GM10266 (cell line): Measurements from ENCODE around the gene EXOC6B.

Source experiments
- DNase-seq: peaks from one replicate; pipeline ENCODE4 v3.0.0; 2012; ENCODE audit errors: extremely low spot score
- CTCF ChIP-seq: IDR thresholded peaks from 2 replicates; pipeline ENCODE4 v1.5.1; 2012; ENCODE audit warnings: mild to moderate bottlenecking, low read depth; ENCODE audit not compliant: control insufficient read depth, insufficient read depth; ENCODE audit errors: missing control alignments

Gene EXOC6B

DNA sequence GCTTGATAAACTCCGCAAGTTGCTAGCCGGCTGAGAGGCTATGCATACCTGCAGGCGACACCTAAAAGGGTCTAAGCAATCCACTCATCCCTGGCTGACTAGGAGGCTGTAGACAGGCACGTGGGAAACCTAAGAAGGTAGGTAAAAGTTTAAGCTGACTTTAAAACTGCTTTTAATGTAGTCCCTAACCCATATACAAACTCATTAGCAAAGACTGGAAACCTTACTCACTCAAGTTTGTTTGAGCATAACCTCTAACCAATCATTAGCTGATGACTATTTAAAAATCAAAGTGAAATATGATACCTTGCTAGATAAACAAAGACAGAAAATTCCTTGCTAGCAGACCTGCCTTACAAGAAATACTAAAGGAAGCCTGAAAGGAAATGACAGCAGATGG lies 106.4 kb downstream of the EXOC6B start:
- DNase-seq = no peak
- no peak for TF ChIP-seq CTCF

- no peak for DNase-seq
- TF ChIP-seq CTCF = no peak
Observed at GRCh38 chr2:72718876-72719275, 107.0 kb downstream of the EXOC6B start.

DNA sequence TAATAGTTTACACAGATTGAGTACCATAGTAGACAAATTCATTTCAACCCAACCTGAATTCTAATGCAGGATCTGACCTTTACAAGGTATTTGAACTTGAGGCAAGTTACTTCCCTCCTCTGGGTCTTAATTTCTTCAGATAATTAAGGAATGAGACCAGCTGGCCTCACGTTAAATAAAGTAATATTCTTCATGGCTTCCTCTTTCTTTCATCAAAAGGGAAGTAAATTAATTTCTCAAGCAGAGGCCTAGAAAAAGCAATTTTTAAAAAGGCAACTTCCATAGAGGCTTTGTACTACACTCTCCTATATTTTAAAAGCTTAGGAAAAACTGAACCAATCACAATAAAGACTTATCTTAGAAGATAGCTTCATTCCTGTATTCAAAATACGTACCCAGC lies 109.2 kb downstream of the EXOC6B start:
- no peak for TF ChIP-seq CTCF

GRCh38 chr2:72713857-72714256 lies 112.0 kb downstream of the EXOC6B start:
- DNase-seq = no peak
- TF ChIP-seq CTCF = no peak

More for the DNA sequence above, 109.2 kb downstream of the EXOC6B start:
- no peak for DNase-seq

- DNase-seq = no peak
- TF ChIP-seq CTCF = no peak
Observed at GRCh38 chr2:72712977-72713376, 112.9 kb downstream of the EXOC6B start.

DNA sequence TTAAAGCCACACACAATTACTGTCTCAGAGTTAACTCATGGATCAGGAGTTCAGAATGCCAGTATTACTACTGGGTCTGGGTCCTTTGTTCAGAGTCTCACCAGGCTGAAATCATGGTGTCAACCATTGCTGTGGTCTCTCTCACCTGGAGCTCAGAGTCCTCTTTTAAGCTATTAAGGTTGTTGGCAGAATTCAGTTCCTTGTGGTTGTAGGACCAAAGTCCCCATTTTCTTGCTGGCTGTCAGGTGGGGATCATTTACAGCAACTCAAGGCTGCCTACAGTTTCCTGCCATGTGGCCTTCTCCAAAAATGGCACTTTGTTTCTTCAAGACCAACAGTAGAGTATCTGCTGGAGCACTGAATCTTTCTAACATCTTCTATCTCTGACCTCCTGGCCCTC lies 113.5 kb downstream of the EXOC6B start:
- no peak for TF ChIP-seq CTCF

DNA sequence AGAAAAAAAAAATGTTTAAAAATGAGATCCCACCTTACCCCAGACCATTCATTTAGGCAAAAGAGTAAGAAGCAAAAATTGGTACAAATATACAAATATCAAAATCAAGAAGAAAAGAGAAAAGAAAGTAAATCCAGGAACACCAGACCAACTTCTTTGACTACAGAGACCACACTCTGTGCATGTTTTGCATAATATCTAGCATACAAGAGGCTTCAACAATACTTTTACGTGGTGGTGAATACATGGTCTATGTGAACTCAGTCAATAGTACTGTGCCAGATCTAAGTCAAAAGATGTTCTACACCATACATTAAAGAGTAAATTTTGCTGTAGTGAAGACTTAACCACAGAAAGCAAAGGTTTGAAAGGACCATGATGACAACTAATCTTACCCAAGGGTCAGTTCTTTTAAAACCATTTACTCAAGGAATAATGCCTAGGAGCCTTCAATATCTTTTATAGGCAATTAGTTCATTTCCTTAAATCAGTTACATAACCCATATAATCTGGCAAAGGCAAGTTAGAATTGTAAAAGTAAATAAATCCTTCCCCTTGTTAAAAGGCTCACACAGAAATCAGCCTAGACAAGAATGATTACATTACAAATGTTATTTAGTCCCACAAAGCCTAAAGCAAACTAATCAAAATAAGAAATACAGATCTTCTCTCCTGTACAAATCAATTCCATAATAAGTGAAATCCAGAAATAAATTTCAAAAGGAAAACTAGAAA lies 115.2 kb downstream of the EXOC6B start:
- TF ChIP-seq CTCF = no peak
- DNase-seq = no peak

More for the DNA sequence above, 113.5 kb downstream of the EXOC6B start:
- DNase-seq = no peak
